HG02973 (cell line): ENCODE data around the gene SGSM1.

ENCODE experiments used
- ATAC-seq: cut with Tn5 transposase; IDR thresholded peaks from one replicate; pipeline ENCODE4 v1.9.1; 2021; ENCODE audit warnings: moderate library complexity; ENCODE audit not compliant: unreplicated experiment

The SGSM1 gene

GRCh38 chr22:24975813-24976341 is 169.9 kb downstream of the SGSM1 start:
- no peak for ATAC-seq

DNA sequence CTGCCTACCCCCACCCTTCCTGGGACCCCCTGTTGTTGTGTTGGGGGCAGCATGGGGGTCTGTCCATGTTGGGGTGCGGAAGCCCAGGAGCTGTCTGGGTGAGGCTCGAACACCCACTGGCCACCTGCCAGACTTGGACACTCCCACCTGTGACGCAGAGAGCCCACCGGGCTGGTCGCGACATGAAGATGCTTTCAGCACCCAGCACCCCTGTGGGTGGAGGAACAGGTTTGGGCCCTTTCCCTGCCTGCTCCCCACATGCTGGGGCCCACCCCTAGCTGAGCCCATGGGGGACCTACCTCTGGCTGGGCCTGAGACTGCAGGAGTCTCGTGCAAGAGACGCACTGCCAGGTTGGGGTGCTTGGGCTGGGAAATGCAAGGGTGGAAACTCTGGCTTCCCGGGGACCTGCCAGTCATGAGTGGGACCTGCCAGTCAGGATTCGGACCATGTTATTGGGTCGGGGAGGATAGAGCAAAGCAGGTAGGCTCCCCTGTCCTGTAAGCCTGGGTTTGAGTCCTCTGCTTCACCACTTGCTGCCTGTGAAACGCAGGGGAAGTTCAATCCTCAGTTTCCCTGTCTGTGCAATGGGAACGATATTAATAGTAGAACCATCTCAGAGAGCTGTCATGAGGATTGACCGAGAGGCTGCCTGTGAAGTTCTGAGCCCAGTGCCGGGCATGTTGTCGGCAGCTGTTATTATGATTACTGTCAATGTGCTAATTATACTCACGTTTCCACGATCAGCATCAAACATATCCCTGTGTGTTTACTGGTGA is 170.6 kb downstream of the SGSM1 start:
- ATAC-seq: no peak
